ENCODE data around the gene AKAP13. TPM values are rescaled to one million over a fixed set of nuclear protein-coding genes. Genes with fewer than 3 reads are reported as not detected.

The AKAP13 gene
- polyA plus RNA-seq, 1 of the 3 experiments (the other 2 are of a cell fraction) = 8.4 TPM

- Histone ChIP-seq H3K36me3 (replicated peaks in 1 of 2; ENCODE audit: control insufficient read depth in 1 of 2, insufficient read depth in 2 of 2, low read length in 1 of 2) (peaks cover 57 to 64% of the 10 kb centered on the region in 2 experiments), H3K27ac (ENCODE audit: low read depth in 2 of 2, low read length in 1 of 2) (no peak overlapping the region), H3K9ac (no peak overlapping the region), H3K79me2 (ENCODE audit: insufficient read depth) (no peaks in the 10 kb centered on the region), H2AFZ (ENCODE audit: low read depth) (no peak overlapping the region), H4K20me1 (ENCODE audit: insufficient read depth) (no peaks in the 10 kb centered on the region), H3K4me3 (ENCODE audit: low read depth in 2 of 2, low read length in 1 of 2) (no peak overlapping the region), H3K9me2 (no peaks in the 10 kb centered on the region), H3K9me3 (no peaks in the 10 kb centered on the region), H3K27me3 (ENCODE audit: insufficient read depth) (no peaks in the 10 kb centered on the region), H3F3A (replicated peaks; ENCODE audit: insufficient read depth) (no peaks in the 10 kb centered on the region), H3K4me2 (no peak overlapping the region), H3K4me1 (ENCODE audit: control insufficient read depth in 1 of 2, insufficient read depth in 2 of 2, low read depth in 1 of 2, low read length in 1 of 2) (peaks cover 4 to 6% of the 10 kb centered on the region in 2 experiments; a peak in 2 of 4 replicates)
- WGBS (ENCODE audit: low lambda C conversion rate) = 96% methylated on average over 9 of the region's 9 CpGs
- ChIA-PET POLR2A (interaction anchor here (1.1 kb wide), 1 partner anchor 15 kb away, joined by 3 read pairs; no protein-coding TSS in a partner anchor), CTCF (interaction anchor here (0.9 kb wide), 1 partner anchor 13 kb away, joined by 3 read pairs; no protein-coding TSS in a partner anchor)
- TF ChIP-seq IRF3 (IDR thresholded peaks at IDR 0.05; ENCODE audit: low read depth, low read length) = no peak
- TF ChIP-seq REST (IDR thresholded peaks at IDR 0.05; ENCODE audit: low read depth, low read length) = no peak
- TF ChIP-seq TEAD4 (IDR thresholded peaks at IDR 0.05; ENCODE audit: borderline replicate concordance, insufficient read depth) = no peak
- no peak for DNase-seq
Measured at GRCh38 chr15:85689729-85690128, 309.3 kb downstream of the AKAP13 start.

GRCh38 chr15:85690561-85691231 is 310.3 kb downstream of the AKAP13 start:
- TF ChIP-seq POLR2AphosphoS5 (IDR thresholded peaks at IDR 0.05; ENCODE audit: low read depth, low read length) (no peak), EP300 (IDR thresholded peaks at IDR 0.05; ENCODE audit: borderline replicate concordance in 1 of 2, low read depth in 1 of 2, low read length in 1 of 2) (no peak), RXRA (IDR thresholded peaks at IDR 0.05; ENCODE audit: borderline replicate concordance, low read depth) (no peak), CTCF (IDR thresholded peaks at IDR 0.05) (no peak), FOSL2 (IDR thresholded peaks at IDR 0.05; ENCODE audit: borderline replicate concordance, low read depth) (no peak)
- Histone ChIP-seq H3K9me2 (no peaks in the 10 kb centered on the region), H4K20me1 (ENCODE audit: insufficient read depth) (no peaks in the 10 kb centered on the region), H3K4me3 (ENCODE audit: low read depth in 2 of 2, low read length in 1 of 2) (no peak overlapping the region), H2AFZ (ENCODE audit: low read depth) (no peak overlapping the region), H3F3A (replicated peaks; ENCODE audit: insufficient read depth) (no peaks in the 10 kb centered on the region), H3K36me3 (replicated peaks in 1 of 2; ENCODE audit: control insufficient read depth in 1 of 2, insufficient read depth in 2 of 2, low read length in 1 of 2) (peaks cover 56 to 66% of the 10 kb centered on the region in 2 experiments), H3K27me3 (ENCODE audit: insufficient read depth) (no peaks in the 10 kb centered on the region), H3K4me1 (ENCODE audit: control insufficient read depth in 1 of 2, insufficient read depth in 2 of 2, low read depth in 1 of 2, low read length in 1 of 2) (peaks cover 2 to 6% of the 10 kb centered on the region in 2 experiments; a peak in 2 of 4 replicates), H3K79me2 (ENCODE audit: insufficient read depth) (no peaks in the 10 kb centered on the region), H3K4me2 (no peak overlapping the region), H3K27ac (ENCODE audit: low read depth in 2 of 2, low read length in 1 of 2) (no peak overlapping the region), H3K9me3 (no peaks in the 10 kb centered on the region), H3K9ac (no peak overlapping the region)
- 98% methylated on average over 4 of the region's 4 CpGs for WGBS (ENCODE audit: low lambda C conversion rate)
- DNase-seq = no peak
- ChIA-PET CTCF (interaction anchor here (0.9 kb wide), 2 partner anchors 12 to 39 kb away, joined by 3 read pairs; no protein-coding TSS in a partner anchor), POLR2A (no interaction called here)

Data from SK-N-SH (cell line).